Measurements from ENCODE around the gene MED31. TPM values are rescaled to one million over a fixed set of nuclear protein-coding genes. Genes with fewer than 3 reads are reported as not detected.

MED31 gene
- total and polyA plus RNA-seq, 2 of the 13 experiments (the other 11 are each of a cell fraction or from before 2014, with no cell fraction given): 19.0 to 20.9 TPM

DNA sequence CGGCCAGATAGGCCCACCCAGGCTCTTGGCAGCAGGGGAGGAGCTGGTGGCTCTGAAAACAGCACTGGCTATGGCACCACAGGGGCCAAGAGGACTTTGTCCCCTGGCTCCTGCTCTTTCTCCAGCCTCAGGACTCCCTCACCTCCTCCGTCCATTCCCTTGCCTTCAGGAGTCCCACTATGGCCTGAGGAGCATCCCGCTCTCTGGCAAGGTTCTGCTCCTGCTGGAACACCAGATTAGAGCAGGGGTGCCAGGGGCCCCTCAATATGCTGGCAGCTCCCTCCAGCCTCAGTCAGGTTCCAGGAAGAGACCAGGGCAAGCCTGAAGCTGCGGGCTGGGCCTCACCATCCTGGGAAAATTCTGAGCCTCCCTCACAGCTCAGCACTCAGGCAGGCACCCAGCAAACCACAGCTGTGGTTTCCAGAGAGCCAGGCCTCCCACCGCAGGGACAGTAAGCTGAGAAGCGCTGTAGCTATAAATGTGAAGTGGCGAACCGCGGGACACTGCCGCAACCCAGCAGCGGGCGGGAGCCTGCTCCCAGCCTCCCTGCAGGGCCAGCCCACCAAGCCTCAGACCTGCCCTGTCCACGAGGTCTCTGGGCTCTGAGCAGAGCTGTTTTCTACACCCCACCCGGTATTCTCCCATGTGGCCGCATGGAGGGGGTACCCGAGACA, 25.9 kb upstream of the MED31 start (continued):
- no peak for TF ChIP-seq NAIF1 (CRISPR knock-in tag; IDR thresholded peaks at IDR 0.05; ENCODE audit: borderline replicate concordance)
- TF ChIP-seq, protein P1, sequence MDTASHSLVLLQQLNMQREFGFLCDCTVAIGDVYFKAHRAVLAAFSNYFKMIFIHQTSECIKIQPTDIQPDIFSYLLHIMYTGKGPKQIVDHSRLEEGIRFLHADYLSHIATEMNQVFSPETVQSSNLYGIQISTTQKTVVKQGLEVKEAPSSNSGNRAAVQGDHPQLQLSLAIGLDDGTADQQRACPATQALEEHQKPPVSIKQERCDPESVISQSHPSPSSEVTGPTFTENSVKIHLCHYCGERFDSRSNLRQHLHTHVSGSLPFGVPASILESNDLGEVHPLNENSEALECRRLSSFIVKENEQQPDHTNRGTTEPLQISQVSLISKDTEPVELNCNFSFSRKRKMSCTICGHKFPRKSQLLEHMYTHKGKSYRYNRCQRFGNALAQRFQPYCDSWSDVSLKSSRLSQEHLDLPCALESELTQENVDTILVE (CRISPR knock-in tag; IDR thresholded peaks at IDR 0.05): peak; percentile 53; the same call in 1 of the 2 replicates
- TF ChIP-seq, protein P2, sequence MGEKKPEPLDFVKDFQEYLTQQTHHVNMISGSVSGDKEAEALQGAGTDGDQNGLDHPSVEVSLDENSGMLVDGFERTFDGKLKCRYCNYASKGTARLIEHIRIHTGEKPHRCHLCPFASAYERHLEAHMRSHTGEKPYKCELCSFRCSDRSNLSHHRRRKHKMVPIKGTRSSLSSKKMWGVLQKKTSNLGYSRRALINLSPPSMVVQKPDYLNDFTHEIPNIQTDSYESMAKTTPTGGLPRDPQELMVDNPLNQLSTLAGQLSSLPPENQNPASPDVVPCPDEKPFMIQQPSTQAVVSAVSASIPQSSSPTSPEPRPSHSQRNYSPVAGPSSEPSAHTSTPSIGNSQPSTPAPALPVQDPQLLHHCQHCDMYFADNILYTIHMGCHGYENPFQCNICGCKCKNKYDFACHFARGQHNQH (CRISPR knock-in tag; IDR thresholded peaks at IDR 0.05): 0 out of 2 replicates have a peak, but pooled peaks have one; percentile 13
- TF ChIP-seq, protein P3, sequence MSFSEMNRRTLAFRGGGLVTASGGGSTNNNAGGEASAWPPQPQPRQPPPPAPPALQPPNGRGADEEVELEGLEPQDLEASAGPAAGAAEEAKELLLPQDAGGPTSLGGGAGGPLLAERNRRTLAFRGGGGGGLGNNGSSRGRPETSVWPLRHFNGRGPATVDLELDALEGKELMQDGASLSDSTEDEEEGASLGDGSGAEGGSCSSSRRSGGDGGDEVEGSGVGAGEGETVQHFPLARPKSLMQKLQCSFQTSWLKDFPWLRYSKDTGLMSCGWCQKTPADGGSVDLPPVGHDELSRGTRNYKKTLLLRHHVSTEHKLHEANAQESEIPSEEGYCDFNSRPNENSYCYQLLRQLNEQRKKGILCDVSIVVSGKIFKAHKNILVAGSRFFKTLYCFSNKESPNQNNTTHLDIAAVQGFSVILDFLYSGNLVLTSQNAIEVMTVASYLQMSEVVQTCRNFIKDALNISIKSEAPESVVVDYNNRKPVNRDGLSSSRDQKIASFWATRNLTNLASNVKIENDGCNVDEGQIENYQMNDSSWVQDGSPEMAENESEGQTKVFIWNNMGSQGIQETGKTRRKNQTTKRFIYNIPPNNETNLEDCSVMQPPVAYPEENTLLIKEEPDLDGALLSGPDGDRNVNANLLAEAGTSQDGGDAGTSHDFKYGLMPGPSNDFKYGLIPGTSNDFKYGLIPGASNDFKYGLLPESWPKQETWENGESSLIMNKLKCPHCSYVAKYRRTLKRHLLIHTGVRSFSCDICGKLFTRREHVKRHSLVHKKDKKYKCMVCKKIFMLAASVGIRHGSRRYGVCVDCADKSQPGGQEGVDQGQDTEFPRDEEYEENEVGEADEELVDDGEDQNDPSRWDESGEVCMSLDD (CRISPR knock-in tag; IDR thresholded peaks at IDR 0.05; ENCODE audit: borderline replicate concordance): no peak
- TF ChIP-seq POLR2AphosphoS2 (IDR thresholded peaks at IDR 0.05; ENCODE audit: low read depth, low read length): no peak
- TF ChIP-seq CBFB (CRISPR knock-in tag; IDR thresholded peaks at IDR 0.05): peak; percentile 19; the same call in 1 of the 2 replicates
- TF ChIP-seq TAF1 (CRISPR knock-in tag; IDR thresholded peaks at IDR 0.05): no peak
- 0 out of 2 replicates have a peak, but pooled peaks have one; percentile 46 for TF ChIP-seq KDM5B (CRISPR knock-in tag; IDR thresholded peaks at IDR 0.05; ENCODE audit: borderline replicate concordance)
- TF ChIP-seq ZNF292 (CRISPR knock-in tag; IDR thresholded peaks at IDR 0.05; ENCODE audit: borderline replicate concordance, low read depth): 0 out of 2 replicates have a peak, but pooled peaks have one; percentile 40
- no peak for TF ChIP-seq ZNF296 (CRISPR knock-in tag; conservative IDR thresholded peaks at IDR 0.05)
- TF ChIP-seq, protein P4, sequence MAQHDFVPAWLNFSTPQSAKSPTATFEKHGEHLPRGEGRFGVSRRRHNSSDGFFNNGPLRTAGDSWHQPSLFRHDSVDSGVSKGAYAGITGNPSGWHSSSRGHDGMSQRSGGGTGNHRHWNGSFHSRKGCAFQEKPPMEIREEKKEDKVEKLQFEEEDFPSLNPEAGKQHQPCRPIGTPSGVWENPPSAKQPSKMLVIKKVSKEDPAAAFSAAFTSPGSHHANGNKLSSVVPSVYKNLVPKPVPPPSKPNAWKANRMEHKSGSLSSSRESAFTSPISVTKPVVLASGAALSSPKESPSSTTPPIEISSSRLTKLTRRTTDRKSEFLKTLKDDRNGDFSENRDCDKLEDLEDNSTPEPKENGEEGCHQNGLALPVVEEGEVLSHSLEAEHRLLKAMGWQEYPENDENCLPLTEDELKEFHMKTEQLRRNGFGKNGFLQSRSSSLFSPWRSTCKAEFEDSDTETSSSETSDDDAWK (CRISPR knock-in tag; IDR thresholded peaks at IDR 0.05): no peak
- TF ChIP-seq, protein P5, sequence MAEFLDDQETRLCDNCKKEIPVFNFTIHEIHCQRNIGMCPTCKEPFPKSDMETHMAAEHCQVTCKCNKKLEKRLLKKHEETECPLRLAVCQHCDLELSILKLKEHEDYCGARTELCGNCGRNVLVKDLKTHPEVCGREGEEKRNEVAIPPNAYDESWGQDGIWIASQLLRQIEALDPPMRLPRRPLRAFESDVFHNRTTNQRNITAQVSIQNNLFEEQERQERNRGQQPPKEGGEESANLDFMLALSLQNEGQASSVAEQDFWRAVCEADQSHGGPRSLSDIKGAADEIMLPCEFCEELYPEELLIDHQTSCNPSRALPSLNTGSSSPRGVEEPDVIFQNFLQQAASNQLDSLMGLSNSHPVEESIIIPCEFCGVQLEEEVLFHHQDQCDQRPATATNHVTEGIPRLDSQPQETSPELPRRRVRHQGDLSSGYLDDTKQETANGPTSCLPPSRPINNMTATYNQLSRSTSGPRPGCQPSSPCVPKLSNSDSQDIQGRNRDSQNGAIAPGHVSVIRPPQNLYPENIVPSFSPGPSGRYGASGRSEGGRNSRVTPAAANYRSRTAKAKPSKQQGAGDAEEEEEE (CRISPR knock-in tag; IDR thresholded peaks at IDR 0.05; ENCODE audit: borderline replicate concordance): no peak
- TF ChIP-seq PHF8 (CRISPR knock-in tag; IDR thresholded peaks at IDR 0.05): no peak
- TF ChIP-seq IRF2 (CRISPR knock-in tag; IDR thresholded peaks at IDR 0.05): no peak
- TF ChIP-seq NONO (IDR thresholded peaks at IDR 0.05): no peak
- TF ChIP-seq NONO (CRISPR knock-in tag; conservative IDR thresholded peaks at IDR 0.05): no peak
- TF ChIP-seq, protein P6, sequence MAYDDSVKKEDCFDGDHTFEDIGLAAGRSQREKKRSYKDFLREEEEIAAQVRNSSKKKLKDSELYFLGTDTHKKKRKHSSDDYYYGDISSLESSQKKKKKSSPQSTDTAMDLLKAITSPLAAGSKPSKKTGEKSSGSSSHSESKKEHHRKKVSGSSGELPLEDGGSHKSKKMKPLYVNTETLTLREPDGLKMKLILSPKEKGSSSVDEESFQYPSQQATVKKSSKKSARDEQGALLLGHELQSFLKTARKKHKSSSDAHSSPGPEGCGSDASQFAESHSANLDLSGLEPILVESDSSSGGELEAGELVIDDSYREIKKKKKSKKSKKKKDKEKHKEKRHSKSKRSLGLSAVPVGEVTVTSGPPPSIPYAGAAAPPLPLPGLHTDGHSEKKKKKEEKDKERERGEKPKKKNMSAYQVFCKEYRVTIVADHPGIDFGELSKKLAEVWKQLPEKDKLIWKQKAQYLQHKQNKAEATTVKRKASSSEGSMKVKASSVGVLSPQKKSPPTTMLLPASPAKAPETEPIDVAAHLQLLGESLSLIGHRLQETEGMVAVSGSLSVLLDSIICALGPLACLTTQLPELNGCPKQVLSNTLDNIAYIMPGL (CRISPR knock-in tag; IDR thresholded peaks at IDR 0.05; ENCODE audit: borderline replicate concordance in 1 of 2, low read depth in 1 of 2): peak in 1 of 2 experiments; percentile 20; a peak in 1 of 4 replicates

All from HepG2 (cell line).